ENCODE data around the gene MS4A10.

DNA sequence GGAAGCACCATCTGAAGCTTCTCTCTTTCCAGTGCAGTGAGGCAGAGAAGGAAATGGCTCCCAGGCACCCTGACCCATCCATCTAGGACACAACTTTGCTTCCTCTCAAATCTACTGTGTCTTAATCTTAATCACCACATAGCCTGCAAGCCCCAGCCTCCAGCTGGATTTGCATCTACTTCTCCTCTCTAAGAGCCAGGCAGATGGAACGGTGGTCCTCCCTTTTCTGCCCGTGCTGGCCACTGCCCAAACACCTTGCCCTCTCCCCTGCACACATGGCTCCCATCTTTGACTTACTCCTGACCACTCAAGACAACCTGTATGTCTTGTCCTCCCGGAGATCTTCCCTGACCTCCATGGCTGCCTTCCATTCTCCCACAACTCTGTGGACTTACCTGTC, 7.4 kb downstream of the MS4A10 start:
- TF ChIP-seq CTCF (IDR thresholded peaks at IDR 0.05; ENCODE audit: low read depth, low read length) (no peak), MAX (IDR thresholded peaks at IDR 0.05; ENCODE audit: low read depth, low read length) (no peak), POLR2A (IDR thresholded peaks at IDR 0.05; ENCODE audit: extremely low read depth, insufficient read length) (no peak), MYC (IDR thresholded peaks at IDR 0.05; ENCODE audit: low read depth, low read length) (no peak)
